Cerebellar cortex (tissue), 1 donor: ENCODE data around the gene RAB27A.
A peak's percentile ranks its signal among the peaks of the same experiment; 100 is the strongest.

ENCODE experiments used
- DNase-seq: peaks from one replicate; pipeline ENCODE4 v3.0.0-alpha.2; 2015; ENCODE audit warnings: low spot score

The RAB27A gene

DNA sequence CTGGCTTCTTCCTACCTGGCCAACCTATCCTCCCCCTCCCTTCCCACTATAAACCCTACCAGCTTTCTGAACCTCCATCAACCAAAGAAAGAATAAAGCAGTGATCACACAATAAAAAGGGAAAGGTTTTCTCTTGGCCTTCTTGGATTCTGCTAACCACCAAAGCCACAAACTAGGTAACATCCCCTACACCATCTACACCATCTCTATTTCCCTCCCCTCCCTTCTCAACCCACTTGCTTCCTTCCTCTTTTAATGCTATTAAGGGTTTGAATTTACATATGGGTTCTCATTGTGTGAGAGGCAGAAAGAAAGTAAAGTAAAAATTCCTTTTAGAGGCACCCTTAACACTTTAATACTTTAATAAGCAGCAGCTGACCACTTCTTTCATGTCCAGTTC, 67.0 kb downstream of the RAB27A start:
- no peak for DNase-seq

DNA sequence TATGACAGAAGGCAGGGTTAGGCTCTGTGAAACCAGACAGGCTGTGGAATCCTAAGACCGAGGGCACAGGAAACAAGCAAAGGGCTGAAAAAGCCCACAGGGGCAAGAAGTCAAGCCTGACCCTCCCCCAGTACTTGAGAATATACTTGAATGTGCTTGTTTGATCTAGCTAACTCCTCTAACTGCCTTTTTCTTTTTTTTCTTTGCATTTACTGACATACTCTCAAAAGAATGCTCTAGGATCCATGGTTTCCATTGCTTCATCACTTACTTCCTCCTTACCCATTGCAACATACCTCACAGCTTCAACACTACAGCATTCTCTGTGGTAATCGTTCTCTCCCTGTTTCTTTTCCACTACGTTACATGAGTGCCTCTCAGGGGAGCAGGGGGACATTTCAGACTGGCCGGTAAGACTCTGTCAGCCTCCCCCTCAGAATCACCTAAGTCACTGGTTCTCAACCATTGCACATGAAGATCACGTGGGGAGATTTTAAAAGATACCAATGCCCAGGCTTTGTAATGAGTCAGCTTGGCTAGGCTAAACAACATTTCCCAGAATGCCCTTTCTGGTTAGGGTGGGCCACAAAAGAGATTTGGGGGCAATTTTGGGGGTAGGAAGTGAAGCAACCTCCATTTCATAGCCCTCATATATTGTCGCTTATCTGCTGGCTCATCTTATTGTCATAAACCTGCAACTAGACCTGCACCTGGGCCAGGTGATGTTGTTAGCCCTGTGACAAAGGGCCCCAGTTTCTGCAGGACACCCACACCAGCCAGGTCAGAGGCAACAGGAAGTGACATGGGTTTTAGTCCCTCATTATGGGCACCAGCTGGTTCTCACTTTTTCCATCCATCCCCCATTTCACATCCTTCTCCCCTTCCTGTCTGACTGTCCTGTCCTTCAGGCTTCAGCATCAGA, 68.3 kb downstream of the RAB27A start:
- DNase-seq = no peak

DNA sequence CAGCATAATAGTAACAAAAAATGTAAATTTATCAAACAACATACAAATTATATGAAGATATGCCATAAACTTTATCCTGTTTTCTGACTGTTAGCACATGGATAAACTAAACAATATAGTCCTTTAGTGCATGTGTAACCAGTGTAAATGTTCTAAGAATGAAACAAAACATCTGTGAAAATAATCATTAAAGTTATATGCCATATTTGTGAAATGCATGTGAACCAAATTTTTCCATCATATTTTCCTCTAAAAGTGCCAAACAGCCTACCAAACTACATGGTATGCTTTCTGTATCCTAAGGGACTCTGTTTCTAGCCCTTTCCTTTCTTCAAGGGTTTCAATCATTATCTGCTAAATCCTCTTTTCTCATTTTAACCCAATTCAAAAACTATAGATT, 69.0 kb downstream of the RAB27A start:
- DNase-seq = no peak

DNA sequence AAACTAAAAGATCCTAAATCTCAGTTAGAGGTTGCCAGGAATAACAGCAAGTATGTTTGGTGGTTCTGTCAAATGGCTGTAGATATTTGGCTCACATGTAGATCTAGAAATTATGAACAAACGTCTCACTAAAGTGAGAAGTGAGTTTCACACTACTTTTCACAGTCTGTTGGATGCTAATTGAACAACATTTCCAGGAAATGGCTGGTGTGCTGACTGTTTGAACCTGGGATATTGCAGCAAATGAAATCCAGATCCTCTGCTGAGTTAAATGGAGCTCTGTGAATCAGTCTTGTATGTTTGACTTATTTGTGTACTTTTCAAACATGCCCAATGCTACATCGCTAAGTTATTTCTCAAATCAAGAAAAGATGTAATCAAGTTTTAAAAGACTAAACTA, 71.6 kb downstream of the RAB27A start:
- no peak for DNase-seq

DNA sequence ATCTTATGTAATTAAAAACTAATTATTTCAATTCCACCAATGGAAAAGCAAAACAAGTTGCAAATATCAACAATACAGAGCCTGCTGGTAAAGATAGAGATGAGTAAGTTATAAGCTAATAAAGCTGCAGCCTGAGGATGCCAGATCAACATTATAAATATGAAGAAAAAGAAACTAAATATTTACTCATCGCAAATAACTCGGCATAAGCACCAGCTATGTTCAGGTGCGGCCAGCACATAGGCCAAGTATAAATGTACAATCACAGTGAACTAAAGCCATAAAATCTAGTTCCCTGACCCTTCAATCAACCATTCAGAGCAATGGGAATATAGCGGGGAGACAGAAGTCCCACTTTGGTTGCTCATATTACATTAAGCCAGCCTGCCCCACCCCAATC, 85.1 kb downstream of the RAB27A start:
- DNase-seq = no peak

DNA sequence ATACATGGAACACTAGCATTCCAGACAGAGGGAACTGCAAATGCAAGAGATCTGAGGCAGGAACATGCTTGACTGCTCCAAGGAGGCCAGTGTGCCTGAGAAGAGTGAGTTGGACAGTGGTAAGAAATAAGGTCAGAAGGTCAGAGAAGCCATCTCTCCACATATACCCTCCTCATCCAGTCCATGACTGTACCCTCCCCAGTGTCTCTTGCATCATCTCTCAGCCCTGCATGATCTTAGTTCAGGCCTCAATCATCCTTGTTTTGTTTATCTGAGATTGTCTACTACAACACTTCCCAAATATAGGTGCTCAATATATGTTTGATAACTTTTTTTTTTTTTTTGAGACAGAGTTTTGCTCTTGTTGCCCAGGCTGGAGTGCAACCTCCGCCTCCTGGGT, 87.4 kb downstream of the RAB27A start:
- DNase-seq = no peak

DNA sequence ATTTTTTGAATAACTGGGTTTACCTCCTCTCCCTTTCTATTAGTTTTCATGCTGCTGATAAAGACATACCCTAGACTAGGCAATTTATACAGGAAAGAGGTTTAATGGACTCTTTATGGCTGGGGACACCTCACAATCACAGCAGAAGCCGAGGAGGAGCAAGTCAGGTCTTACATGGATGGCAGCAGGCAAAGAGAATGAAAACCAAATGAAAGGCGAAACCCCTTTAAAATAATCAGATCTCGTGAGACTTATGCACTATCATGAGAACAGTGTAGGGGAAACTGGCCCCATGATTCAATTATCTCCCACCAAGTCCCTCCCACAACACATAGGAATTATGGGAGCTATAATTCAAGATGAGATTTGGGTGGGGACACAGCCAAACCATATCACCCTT, 90.9 kb downstream of the RAB27A start:
- no peak for DNase-seq

DNA sequence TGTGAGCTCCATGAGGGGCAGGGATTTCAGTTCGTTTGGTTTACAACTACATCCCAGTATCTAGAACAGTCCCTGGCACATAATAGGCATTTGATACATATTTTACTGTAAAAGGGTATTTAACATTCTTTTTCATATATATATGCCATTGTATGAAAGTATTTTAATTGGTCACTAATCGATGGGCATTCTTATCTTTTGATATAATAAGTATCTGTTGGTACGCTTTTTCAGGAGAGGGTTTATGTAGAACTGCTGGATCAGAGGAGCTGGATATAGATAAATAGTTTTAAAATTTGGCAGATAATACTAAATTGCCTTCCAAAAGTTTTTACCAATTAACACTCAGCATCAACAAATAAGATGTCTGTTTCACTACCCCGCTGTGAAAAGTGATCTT, 91.9 kb downstream of the RAB27A start:
- no peak for DNase-seq

DNA sequence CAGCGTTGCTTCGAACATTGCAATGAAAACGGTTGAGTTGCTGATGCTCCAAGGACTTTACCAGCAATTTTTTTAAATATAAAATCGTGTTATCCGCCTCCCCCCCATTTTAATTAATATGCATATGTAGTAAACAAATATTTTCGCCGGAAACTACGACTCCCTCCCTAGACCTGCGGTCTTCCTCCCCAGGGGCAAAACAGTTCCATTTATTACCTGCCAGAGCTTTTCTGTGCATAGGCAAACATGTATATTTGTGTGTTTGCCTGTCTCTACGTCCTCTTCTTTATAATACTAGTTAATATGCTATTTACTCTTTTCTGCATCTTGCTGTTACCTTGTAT, 92.3 kb downstream of the RAB27A start:
- no peak for DNase-seq

DNA sequence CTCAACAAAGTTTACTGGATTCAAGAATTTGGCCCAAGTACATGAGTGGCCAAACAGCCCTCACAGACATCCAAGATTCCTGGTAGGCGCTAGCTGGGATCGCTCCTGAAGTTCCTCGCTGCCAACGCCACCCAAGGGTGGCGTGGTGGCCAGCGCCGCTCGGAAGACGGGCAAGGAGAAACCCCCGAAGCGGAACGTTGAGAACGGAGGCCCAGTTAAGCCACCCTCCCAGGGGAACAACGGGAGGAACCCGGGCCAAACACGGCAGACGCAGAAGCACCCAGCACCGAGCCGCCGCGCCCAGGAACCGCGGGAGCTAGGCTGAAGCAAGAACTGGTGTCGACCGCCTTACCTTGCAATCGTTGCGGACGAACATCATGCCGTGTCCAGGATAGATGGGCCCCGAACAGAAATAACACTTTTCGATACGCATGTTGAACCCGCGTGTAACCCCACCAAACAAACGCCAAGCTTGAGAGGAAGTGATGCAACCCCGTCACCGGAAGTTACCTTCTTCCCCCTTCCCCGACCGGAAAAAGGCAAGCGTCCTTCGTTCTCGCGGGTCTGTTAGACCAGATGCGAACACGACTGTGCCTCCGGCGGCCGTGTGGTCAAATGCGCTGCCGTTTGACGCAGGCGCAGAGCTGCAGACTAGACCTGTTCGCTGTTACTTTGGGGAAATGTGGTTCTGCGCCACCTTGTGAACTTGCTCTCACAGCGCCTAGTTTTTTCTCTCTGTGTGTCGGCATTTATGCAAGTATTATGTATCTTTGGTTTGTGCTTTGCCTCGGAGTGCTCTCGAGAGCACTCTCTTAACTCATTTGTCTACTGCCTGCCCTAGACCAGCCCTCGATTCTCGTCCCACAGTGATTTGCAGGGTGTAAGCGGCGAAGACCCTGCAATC, 92.9 kb downstream of the RAB27A start, which contains the start of gene RSL24D1:
Gene RSL24D1, minus strand, starts transcription at position 484 of the 904 bp plus-strand sequence. Its CDS starts 51 bp downstream, at position 433.
- DNase-seq = peak; percentile 99

DNA sequence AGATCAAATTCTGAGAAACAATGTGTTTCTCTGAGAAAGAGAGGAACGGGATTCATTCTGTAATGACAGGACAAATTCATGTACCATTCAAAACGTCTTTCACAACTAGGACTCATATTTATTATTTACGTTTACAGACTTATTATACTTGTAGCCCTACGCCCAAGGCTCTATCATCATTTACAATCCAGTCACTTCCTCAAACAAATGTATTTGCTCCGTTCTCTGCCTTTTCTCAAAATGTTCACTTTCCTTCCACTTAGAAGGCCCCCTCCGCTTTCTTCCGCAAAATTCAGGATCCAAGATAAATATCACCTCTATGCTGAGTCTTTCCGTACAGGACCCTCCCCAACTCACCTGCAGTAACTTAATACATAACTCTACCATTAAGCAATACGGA, 93.6 kb downstream of the RAB27A start:
- DNase-seq = no peak

DNA sequence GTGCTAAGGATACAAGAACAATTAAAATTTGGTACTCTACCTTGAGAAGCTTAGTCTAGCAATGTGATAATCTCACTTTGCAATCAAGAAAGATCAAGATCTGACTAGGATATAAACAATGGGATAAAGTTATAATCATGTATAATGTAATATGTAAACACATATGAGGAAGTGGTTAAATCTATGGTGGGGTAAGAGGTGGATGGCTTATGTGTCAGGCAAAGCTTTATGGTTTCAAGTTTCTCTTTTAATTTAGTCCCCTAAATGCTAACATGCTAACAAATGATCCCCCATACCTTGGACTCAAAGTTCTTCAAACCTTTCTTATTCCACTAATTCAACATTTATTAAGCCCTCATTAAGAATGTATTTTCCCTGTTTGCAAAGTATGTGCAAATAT, 95.4 kb downstream of the RAB27A start:
- no peak for DNase-seq

DNA sequence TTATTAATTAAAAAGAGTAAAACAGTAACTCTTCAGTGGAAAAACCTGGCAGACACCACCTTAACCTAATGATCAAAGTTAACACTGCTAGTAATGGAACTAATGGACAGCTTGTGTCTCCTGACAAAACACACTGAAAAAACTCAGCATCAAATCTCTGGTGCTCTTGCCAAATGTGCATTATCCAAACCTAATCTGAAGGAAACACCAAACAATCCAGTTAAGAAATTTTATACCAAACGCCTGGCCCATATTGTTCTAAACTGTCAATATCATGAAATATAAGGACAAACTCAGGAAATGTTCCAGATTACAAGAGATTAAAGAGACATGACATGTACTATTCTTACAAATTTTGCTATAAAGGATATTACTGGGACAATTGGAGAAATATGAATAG, 103.3 kb downstream of the RAB27A start:
- peak; percentile 22 for DNase-seq

DNA sequence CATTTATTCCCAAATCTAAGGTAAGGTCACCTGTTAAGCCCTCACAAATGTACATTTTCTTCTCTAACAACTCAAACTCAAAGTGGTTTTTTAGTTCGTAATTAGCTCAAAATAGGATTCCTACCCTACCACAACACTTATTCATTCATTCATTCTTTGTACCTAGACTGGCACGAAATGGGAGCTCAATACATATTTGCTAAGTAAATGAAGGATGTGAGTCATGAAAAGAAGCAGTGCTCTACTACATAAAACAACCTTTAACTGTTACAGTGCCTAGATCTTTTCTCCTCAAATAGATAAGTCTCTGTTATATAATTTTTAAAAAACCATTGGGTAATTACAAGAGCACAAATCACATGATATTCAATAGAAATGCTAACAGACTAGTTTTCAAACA, 105.9 kb downstream of the RAB27A start:
- no peak for DNase-seq

DNA sequence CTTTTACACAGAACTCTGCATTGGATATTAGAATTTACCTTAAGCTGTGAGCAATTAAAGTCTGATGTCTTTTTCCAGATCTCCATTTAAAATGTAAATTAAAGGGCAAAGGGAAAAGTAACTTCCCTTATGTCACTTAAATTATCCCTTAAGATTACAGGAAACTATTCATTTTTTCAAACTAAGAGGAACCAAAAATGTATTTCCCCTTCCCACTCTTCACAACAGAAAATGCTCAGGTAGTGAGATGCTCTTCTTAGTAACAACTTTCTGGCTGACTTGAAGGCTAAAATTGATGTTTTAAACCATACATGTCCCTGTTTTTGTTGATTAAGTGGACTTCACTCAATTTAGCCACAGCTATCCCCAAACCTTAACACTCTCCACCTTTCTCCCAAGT, 110.5 kb downstream of the RAB27A start:
- no peak for DNase-seq

DNA sequence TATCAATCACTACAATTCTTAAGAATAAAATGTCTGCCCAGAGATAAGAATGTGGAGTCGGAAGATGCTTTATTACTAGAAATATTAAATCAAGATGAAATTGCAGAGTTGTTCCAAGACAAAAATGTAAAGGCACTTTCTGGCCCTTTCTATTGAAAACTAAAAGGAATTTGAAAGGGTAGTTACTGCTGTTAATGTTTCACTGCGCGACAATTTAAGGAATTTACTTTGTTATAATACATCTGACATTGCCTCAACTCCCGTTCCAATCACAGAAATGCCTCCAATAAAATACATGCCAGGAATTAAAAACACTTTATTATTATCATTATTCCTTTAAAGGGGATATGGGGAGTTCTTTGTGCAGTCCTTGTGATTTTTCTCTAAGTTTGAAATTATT, 119.3 kb downstream of the RAB27A start:
- DNase-seq = no peak

DNA sequence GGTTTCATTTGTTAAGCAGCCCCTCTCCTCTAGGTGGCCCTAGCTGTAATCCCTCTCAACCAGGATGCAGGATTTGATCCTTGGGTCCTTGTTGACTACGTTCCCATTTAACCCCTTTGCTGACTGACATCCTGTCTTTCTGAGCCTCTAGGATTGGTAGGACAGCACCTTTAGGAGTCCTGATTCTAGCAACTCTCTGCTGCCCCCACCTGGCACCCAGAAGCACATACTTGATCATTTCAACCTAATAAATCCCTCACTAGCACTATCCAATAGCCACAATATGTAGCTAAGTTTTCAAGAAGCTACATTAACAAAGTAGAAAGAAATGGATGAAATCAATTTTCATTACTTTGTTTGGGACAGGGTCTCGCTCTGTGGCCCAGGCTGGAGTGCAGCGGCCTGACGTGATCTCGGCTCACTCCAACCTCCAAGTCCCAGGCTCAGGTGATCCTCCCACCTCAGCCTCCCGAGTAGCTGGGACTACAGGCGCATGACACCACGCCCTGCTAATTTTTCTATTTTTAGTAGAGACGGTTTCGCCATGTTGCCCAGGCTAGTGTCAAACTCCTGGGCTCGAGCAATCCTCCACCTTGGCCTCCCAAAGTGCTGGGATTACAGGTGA, 121.2 kb downstream of the RAB27A start:
- peak; percentile 85 for DNase-seq

DNA sequence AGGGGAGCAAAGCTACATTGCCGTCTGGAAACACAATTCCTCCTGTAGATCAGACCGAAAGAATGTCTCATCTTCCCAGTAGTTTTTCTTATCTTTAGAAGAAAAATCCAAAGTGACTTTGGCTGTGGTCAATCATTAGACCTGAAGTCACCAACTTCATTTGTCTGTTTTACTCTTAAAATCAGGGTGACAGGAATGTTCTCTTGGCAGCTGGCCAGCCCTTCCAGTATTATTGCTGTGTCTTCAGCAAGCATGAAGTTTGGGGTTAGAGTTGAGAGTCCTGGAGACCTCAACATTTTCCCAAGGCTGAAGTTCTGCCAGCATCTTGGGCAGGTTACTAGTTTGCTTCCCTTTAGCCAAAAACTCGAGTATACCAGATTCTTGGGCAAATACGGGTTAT, 125.3 kb downstream of the RAB27A start:
- DNase-seq = no peak
